ENCODE measurements around the gene QKI.

GRCh38 chr6:163538331-163538730 lies 123.8 kb downstream of the QKI start:
- TF ChIP-seq, protein P1, sequence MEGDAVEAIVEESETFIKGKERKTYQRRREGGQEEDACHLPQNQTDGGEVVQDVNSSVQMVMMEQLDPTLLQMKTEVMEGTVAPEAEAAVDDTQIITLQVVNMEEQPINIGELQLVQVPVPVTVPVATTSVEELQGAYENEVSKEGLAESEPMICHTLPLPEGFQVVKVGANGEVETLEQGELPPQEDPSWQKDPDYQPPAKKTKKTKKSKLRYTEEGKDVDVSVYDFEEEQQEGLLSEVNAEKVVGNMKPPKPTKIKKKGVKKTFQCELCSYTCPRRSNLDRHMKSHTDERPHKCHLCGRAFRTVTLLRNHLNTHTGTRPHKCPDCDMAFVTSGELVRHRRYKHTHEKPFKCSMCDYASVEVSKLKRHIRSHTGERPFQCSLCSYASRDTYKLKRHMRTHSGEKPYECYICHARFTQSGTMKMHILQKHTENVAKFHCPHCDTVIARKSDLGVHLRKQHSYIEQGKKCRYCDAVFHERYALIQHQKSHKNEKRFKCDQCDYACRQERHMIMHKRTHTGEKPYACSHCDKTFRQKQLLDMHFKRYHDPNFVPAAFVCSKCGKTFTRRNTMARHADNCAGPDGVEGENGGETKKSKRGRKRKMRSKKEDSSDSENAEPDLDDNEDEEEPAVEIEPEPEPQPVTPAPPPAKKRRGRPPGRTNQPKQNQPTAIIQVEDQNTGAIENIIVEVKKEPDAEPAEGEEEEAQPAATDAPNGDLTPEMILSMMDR (IDR thresholded peaks at IDR 0.05; ENCODE audit: borderline replicate concordance, extremely low read depth, low read length, poor library complexity, severe bottlenecking): no peak
- TF ChIP-seq EZH2 (IDR thresholded peaks at IDR 0.05; ENCODE audit: borderline replicate concordance, low read depth, low read length, severe bottlenecking): no peak

Data from DND-41 (cell line).